ENCODE data around the gene MAML2.

DNA sequence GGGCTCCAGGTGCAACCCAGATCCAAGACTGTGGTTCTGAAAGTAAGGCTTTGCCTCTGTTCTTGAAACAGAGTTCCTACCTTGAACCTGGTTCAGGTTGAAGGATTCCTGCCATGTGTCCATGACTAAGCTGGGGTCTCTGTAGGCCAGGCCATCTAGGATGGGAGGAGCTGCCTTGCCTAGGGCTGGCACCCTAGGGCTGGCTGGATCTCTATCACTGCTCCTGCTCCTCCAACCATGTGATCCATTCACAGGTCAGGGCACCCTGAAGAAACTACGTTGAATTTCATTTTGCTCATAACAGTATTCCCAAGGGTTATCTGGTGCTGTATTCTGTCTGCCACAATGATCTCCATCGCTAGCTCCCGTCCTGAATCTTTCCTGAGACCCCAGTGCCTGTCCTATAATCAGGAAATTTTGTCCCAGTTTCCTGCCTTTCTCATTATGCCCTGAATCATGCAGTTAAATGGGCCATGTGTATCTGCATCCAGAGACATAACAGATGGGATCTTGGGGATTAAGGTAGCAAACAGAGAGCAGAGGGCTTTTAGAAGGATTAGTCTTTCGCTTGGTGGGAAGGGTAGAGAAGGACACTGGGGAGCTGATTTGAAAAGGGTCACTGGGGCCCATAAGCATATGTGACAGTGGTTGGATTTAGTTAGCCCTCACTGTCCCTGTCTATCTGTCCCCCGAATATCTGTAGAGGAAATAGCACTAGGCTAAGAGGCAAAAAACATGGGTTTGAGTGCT, 320.9 kb downstream of the MAML2 start:
- TF ChIP-seq, protein P1, sequence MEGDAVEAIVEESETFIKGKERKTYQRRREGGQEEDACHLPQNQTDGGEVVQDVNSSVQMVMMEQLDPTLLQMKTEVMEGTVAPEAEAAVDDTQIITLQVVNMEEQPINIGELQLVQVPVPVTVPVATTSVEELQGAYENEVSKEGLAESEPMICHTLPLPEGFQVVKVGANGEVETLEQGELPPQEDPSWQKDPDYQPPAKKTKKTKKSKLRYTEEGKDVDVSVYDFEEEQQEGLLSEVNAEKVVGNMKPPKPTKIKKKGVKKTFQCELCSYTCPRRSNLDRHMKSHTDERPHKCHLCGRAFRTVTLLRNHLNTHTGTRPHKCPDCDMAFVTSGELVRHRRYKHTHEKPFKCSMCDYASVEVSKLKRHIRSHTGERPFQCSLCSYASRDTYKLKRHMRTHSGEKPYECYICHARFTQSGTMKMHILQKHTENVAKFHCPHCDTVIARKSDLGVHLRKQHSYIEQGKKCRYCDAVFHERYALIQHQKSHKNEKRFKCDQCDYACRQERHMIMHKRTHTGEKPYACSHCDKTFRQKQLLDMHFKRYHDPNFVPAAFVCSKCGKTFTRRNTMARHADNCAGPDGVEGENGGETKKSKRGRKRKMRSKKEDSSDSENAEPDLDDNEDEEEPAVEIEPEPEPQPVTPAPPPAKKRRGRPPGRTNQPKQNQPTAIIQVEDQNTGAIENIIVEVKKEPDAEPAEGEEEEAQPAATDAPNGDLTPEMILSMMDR (IDR thresholded peaks at IDR 0.05) = no peak
- no peak for TF ChIP-seq POLR2A (IDR thresholded peaks at IDR 0.05)
